Measurements from ENCODE around the gene FAR2.
"Not testable (repeated sequence)": the region's sequence is repeated elsewhere in the genome, so short reads cannot be mapped to it uniquely, and the experiment has no call there.

Gene FAR2
- 2.7 to 14.9 (median 4.9) reads per million in 9 experiments for total RNA-seq

GRCh38 chr12:29148911-29149690 is at the start of gene FAR2:
TSS of gene FAR2 (plus strand) at chr12:29149278. CDS start at chr12:29270450, 121,172 bp downstream.
- Mint-ChIP-seq H3K27me3 (peaks cover 0 to 23% of the 10 kb centered on the region in 2 donors), H3K27ac (peak within 1 kb of the TSS; percentile 92 to 93), H3K4me1 (ENCODE audit: low read depth in 2 of 2) (peaks cover 12 to 27% of the 10 kb centered on the region in 2 donors), H3K36me3 (ENCODE audit: insufficient read depth) (peaks cover 4% of the 10 kb centered on the region), H3K4me3 (peak within 1 kb of the TSS; percentile 94 to 97), H3K9me3 (no peaks in the 10 kb centered on the region)
- ATAC-seq (replicated peaks), result peak; percentile 80
- peak; percentile 17 to 48 (median 24) for DNase-seq

GRCh38 chr12:29102741-29103140 is 46.3 kb upstream of the FAR2 start:
- H3K27me3 Mint-ChIP-seq, result no peaks in the 10 kb centered on the region
- peaks cover 15 to 21% of the 10 kb centered on the region in 2 donors for H3K4me1 Mint-ChIP-seq (ENCODE audit: low read depth in 2 of 2)
- ATAC-seq (replicated peaks) (no peak), DNase-seq (no peak)
- peak overlapping the region in 1 of 2 donors; percentile 65 for H3K4me3 Mint-ChIP-seq
- H3K27ac Mint-ChIP-seq, result peak overlapping the region; percentile 89 to 90
- peaks cover 0 to 9% of the 10 kb centered on the region in 2 donors for H3K9me3 Mint-ChIP-seq
- H3K36me3 Mint-ChIP-seq (ENCODE audit: insufficient read depth), result no peaks in the 10 kb centered on the region

- peaks cover 0 to 9% of the 10 kb centered on the region in 2 donors for H3K9me3 Mint-ChIP-seq
- no peaks in the 10 kb centered on the region for H3K36me3 Mint-ChIP-seq (ENCODE audit: insufficient read depth)
- H3K27me3 Mint-ChIP-seq, result no peaks in the 10 kb centered on the region
- peak; percentile 33 to 51 (median 34) for DNase-seq
- peak overlapping the region; percentile 61 to 65 for H3K4me3 Mint-ChIP-seq
- peak; percentile 95 for ATAC-seq (replicated peaks)
- H3K27ac Mint-ChIP-seq, result peak overlapping the region; percentile 89 to 90
- peaks cover 15 to 21% of the 10 kb centered on the region in 2 donors for H3K4me1 Mint-ChIP-seq (ENCODE audit: low read depth in 2 of 2)
Measured at GRCh38 chr12:29103539-29103974, 45.5 kb upstream of the FAR2 start.

GRCh38 chr12:29104516-29104915 is 44.6 kb upstream of the FAR2 start:
- Mint-ChIP-seq H3K4me1 (ENCODE audit: low read depth in 2 of 2) (peaks cover 15 to 21% of the 10 kb centered on the region in 2 donors), H3K27me3 (no peaks in the 10 kb centered on the region), H3K4me3 (peak overlapping the region; percentile 61 to 65), H3K27ac (peak overlapping the region; percentile 89 to 90), H3K9me3 (peaks cover 0 to 5% of the 10 kb centered on the region in 2 donors), H3K36me3 (ENCODE audit: insufficient read depth) (no peaks in the 10 kb centered on the region)
- ATAC-seq (replicated peaks) (no peak), DNase-seq (no peak)

- Mint-ChIP-seq H3K9me3 (peaks cover 2 to 8% of the 10 kb centered on the region in 2 donors), H3K27me3 (peaks cover 7 to 9% of the 10 kb centered on the region in 2 donors), H3K36me3 (ENCODE audit: insufficient read depth) (no peaks in the 10 kb centered on the region), H3K27ac (no peak overlapping the region), H3K4me1 (ENCODE audit: low read depth in 2 of 2) (no peaks in the 10 kb centered on the region), H3K4me3 (no peak overlapping the region)
- DNase-seq (no peak), ATAC-seq (replicated peaks) (no peak)
Measured at GRCh38 chr12:29110506-29111442, 38.3 kb upstream of the FAR2 start.

GRCh38 chr12:29113101-29113500 is 36.0 kb upstream of the FAR2 start:
- Mint-ChIP-seq H3K27me3 (peaks cover 7 to 9% of the 10 kb centered on the region in 2 donors), H3K4me1 (ENCODE audit: low read depth in 2 of 2) (no peaks in the 10 kb centered on the region), H3K27ac (no peak overlapping the region), H3K36me3 (ENCODE audit: insufficient read depth) (no peaks in the 10 kb centered on the region), H3K9me3 (peaks cover 2 to 8% of the 10 kb centered on the region in 2 donors), H3K4me3 (no peak overlapping the region)
- DNase-seq (no peak), ATAC-seq (replicated peaks) (no peak)

- peaks cover 0 to under 1% of the 10 kb centered on the region in 2 donors for H3K9me3 Mint-ChIP-seq
- DNase-seq (no peak), ATAC-seq (replicated peaks) (no peak)
- H3K4me3 Mint-ChIP-seq, result no peak overlapping the region
- no peak overlapping the region for H3K27ac Mint-ChIP-seq
- no peaks in the 10 kb centered on the region for H3K4me1 Mint-ChIP-seq (ENCODE audit: low read depth in 2 of 2)
- no peaks in the 10 kb centered on the region for H3K36me3 Mint-ChIP-seq (ENCODE audit: insufficient read depth)
- H3K27me3 Mint-ChIP-seq, result peaks cover 7 to 19% of the 10 kb centered on the region in 2 donors
Measured at GRCh38 chr12:29116414-29116813, 32.7 kb upstream of the FAR2 start.

GRCh38 chr12:29131539-29131938 is 17.5 kb upstream of the FAR2 start:
- Mint-ChIP-seq H3K4me3 (no peak overlapping the region), H3K36me3 (ENCODE audit: insufficient read depth) (no peaks in the 10 kb centered on the region), H3K27ac (no peak overlapping the region), H3K27me3 (peaks cover 0 to 25% of the 10 kb centered on the region in 2 donors), H3K4me1 (ENCODE audit: low read depth in 2 of 2) (no peaks in the 10 kb centered on the region), H3K9me3 (no peaks in the 10 kb centered on the region)
- DNase-seq (no peak), ATAC-seq (replicated peaks) (no peak)

- Mint-ChIP-seq H3K9me3 (no peaks in the 10 kb centered on the region), H3K36me3 (ENCODE audit: insufficient read depth) (no peaks in the 10 kb centered on the region), H3K27me3 (peaks cover 4 to 32% of the 10 kb centered on the region in 2 donors), H3K27ac (no peak overlapping the region), H3K4me1 (ENCODE audit: low read depth in 2 of 2) (no peaks in the 10 kb centered on the region), H3K4me3 (no peak overlapping the region)
- no peak for DNase-seq
- no peak for ATAC-seq (replicated peaks)
Measured at GRCh38 chr12:29132316-29132715, 16.8 kb upstream of the FAR2 start.

GRCh38 chr12:29133181-29133580 is 15.9 kb upstream of the FAR2 start:
- Mint-ChIP-seq H3K4me1 (ENCODE audit: low read depth in 2 of 2) (no peaks in the 10 kb centered on the region), H3K27ac (no peak overlapping the region), H3K4me3 (no peak overlapping the region), H3K27me3 (peaks cover 12 to 40% of the 10 kb centered on the region in 2 donors), H3K36me3 (ENCODE audit: insufficient read depth) (no peaks in the 10 kb centered on the region), H3K9me3 (no peaks in the 10 kb centered on the region)
- DNase-seq (no peak), ATAC-seq (replicated peaks) (no peak)

- no peak overlapping the region for H3K4me3 Mint-ChIP-seq
- H3K27ac Mint-ChIP-seq, result no peak overlapping the region
- H3K9me3 Mint-ChIP-seq, result no peaks in the 10 kb centered on the region
- no peaks in the 10 kb centered on the region for H3K4me1 Mint-ChIP-seq (ENCODE audit: low read depth in 2 of 2)
- no peak for DNase-seq
- no peaks in the 10 kb centered on the region for H3K36me3 Mint-ChIP-seq (ENCODE audit: insufficient read depth)
- ATAC-seq (replicated peaks), result no peak
- H3K27me3 Mint-ChIP-seq, result peaks cover 12 to 42% of the 10 kb centered on the region in 2 donors
Measured at GRCh38 chr12:29133680-29134079, 15.4 kb upstream of the FAR2 start.

GRCh38 chr12:29138256-29138655 is 10.8 kb upstream of the FAR2 start:
- H3K27ac Mint-ChIP-seq; H3K4me3 Mint-ChIP-seq; DNase-seq; ATAC-seq (replicated peaks); H3K4me1 Mint-ChIP-seq (ENCODE audit: low read depth in 2 of 2); H3K9me3 Mint-ChIP-seq; H3K36me3 Mint-ChIP-seq (ENCODE audit: insufficient read depth): not testable (repeated sequence)
- peaks cover 12 to 32% of the 10 kb centered on the region in 2 donors for H3K27me3 Mint-ChIP-seq

- H3K4me3 Mint-ChIP-seq; H3K9me3 Mint-ChIP-seq; DNase-seq; H3K36me3 Mint-ChIP-seq (ENCODE audit: insufficient read depth); ATAC-seq (replicated peaks); H3K4me1 Mint-ChIP-seq (ENCODE audit: low read depth in 2 of 2): not testable (repeated sequence)
- peak overlapping the region in 1 of 2 donors; percentile 6 for H3K27ac Mint-ChIP-seq
- H3K27me3 Mint-ChIP-seq, result peaks cover 12 to 32% of the 10 kb centered on the region in 2 donors
Measured at GRCh38 chr12:29138855-29139254, 10.2 kb upstream of the FAR2 start.
